Measurements from ENCODE around the gene SSTR4.

The SSTR4 gene

DNA sequence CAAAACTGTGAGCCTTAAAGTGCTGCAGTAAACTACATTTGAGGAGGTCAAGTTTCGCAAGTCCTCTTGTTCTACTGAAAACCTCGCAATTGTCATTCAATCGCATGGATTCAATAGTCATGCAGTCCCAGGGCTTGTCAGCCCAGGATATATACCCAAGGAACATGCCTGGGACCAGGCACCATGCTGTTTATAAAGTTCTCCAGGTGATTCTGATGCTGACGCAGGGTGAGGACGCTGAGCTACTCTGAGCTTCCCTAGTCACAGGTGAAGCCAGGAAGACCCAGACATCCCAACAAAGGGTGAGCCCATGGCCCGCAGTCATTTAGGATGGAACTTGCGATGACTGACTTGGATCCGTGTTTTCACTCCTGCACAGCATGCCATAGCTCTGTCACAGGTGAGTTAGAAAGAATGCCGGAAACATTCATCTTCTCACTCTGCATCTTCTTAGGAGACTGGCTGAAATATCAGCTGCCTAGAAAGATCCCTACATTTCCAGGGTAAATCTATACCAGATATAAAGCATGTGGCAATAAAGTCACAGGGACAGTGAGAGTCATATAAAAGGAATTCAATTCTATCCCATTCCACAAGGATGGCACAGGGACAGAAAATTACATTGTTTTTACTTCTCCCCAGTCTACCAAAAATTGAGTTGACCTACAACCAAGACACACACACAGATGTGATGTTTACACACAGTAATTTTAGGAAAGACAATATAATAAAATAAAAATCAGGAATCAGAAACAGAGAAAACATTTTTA, 27.0 kb upstream of the SSTR4 start:
- TF ChIP-seq, protein P1, sequence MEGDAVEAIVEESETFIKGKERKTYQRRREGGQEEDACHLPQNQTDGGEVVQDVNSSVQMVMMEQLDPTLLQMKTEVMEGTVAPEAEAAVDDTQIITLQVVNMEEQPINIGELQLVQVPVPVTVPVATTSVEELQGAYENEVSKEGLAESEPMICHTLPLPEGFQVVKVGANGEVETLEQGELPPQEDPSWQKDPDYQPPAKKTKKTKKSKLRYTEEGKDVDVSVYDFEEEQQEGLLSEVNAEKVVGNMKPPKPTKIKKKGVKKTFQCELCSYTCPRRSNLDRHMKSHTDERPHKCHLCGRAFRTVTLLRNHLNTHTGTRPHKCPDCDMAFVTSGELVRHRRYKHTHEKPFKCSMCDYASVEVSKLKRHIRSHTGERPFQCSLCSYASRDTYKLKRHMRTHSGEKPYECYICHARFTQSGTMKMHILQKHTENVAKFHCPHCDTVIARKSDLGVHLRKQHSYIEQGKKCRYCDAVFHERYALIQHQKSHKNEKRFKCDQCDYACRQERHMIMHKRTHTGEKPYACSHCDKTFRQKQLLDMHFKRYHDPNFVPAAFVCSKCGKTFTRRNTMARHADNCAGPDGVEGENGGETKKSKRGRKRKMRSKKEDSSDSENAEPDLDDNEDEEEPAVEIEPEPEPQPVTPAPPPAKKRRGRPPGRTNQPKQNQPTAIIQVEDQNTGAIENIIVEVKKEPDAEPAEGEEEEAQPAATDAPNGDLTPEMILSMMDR (IDR thresholded peaks at IDR 0.05) = no peak
- no peak for TF ChIP-seq ZFX (IDR thresholded peaks at IDR 0.05; ENCODE audit: borderline replicate concordance)
- no peak overlapping the region for H3K27ac ChIP-seq

GRCh38 chr20:23008667-23009066, 26.4 kb upstream of the SSTR4 start:
- no peak overlapping the region for H3K27ac ChIP-seq
- TF ChIP-seq, protein P1 (IDR thresholded peaks at IDR 0.05) = no peak
- TF ChIP-seq ZFX (IDR thresholded peaks at IDR 0.05; ENCODE audit: borderline replicate concordance) = no peak

- H3K27ac ChIP-seq = no peak overlapping the region
- TF ChIP-seq, protein P1 (IDR thresholded peaks at IDR 0.05) = no peak
- no peak for TF ChIP-seq ZFX (IDR thresholded peaks at IDR 0.05; ENCODE audit: borderline replicate concordance)
Measured at GRCh38 chr20:23009636-23010035, 25.5 kb upstream of the SSTR4 start.

GRCh38 chr20:23010096-23010495, 25.0 kb upstream of the SSTR4 start:
- TF ChIP-seq, protein P1 (IDR thresholded peaks at IDR 0.05) = no peak
- no peak for TF ChIP-seq ZFX (IDR thresholded peaks at IDR 0.05; ENCODE audit: borderline replicate concordance)
- H3K27ac ChIP-seq = no peak overlapping the region

DNA sequence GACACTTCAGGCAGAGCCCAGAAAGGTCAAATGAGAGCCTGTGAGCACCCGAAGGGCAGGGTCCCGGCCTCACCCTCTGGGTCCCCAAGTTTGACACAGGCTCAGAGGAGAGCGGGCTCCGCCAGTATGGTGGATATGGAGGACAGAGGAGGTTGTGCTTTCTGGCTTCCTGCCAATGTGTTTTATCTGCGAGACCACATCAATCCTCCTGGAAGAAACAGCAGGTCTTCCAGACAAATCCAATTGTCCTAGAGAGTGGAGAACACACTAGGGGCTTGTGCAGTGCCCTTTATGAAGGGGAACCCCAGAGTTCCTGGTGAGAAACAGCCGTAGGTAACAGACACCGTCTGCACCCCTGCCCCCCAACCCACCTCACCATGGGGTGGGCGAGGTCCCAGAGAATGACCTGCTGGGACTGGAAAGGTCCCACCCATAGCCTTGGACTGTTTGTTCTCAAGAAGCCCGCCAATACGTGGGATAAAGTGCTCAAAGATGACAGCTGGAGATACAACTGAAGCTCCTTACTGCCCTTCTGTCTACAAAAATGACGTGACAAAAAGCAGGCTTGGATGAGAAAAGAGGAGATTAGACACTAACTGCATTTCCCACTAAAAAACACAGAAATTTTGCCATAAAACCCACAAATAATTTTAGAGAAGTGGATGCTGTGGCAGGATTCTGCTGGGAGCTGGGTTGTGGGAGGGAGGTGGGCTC, 23.9 kb upstream of the SSTR4 start:
- no peak overlapping the region for H3K27ac ChIP-seq
- TF ChIP-seq ZFX (IDR thresholded peaks at IDR 0.05; ENCODE audit: borderline replicate concordance) = no peak
- TF ChIP-seq, protein P1 (IDR thresholded peaks at IDR 0.05) = no peak

GRCh38 chr20:23013429-23013828, 21.7 kb upstream of the SSTR4 start:
- TF ChIP-seq ZFX (IDR thresholded peaks at IDR 0.05; ENCODE audit: borderline replicate concordance) = no peak
- TF ChIP-seq, protein P1 (IDR thresholded peaks at IDR 0.05) = no peak

GRCh38 chr20:23017516-23017915, 17.6 kb upstream of the SSTR4 start:
- no peak overlapping the region for H3K27ac ChIP-seq
- TF ChIP-seq, protein P1 (IDR thresholded peaks at IDR 0.05) = no peak
- no peak for TF ChIP-seq ZFX (IDR thresholded peaks at IDR 0.05; ENCODE audit: borderline replicate concordance)

More at GRCh38 chr20:23013429-23013828, 21.7 kb upstream of the SSTR4 start:
- H3K27ac ChIP-seq = no peak overlapping the region
